K562 (cell line): ENCODE measurements around the gene ZNF502. TPM values are rescaled to one million over a fixed set of nuclear protein-coding genes. Genes with fewer than 3 reads are reported as not detected.

Source experiments
- ARHGAP35 ChIP-seq: fragments of 450-650 bp; IDR thresholded peaks from 2 replicates; pipeline ENCODE4 v1.6.1; 2018; ENCODE audit not compliant: partially characterized antibody
- CEBPG ChIP-seq, 3 experiments: fragments of 200-800 bp in 1 of 3; sonication (Bioruptor generic) in 1 of 3; sonication (generic) in 1 of 3; formaldehyde crosslinking in 1 of 3; IDR thresholded peaks in 2 of 3; conservative IDR thresholded peaks in 1 of 3; 2 replicates each; pipeline versions ENCODE4 v1.6.1 to v1.8.0; 2016 to 2022; ENCODE audit warnings: missing compliant biosample characterization in 2 of 3, missing genetic modification characterization in 2 of 3, mild to moderate bottlenecking in 1 of 3, missing genetic modification reagents in 1 of 3
- CSDE1 ChIP-seq, 2 experiments: fragments of 450-650 bp; IDR thresholded peaks; 2 replicates each; pipeline ENCODE4 v1.6.1; 2016; ENCODE audit warnings: mild to moderate bottlenecking in 1 of 2
- DPF2 ChIP-seq: fragments of 450-650 bp; IDR thresholded peaks from 2 replicates; pipeline ENCODE4 v1.6.1; 2016
- EP400 ChIP-seq: fragments of 450-650 bp; IDR thresholded peaks from 2 replicates; pipeline ENCODE4 v1.6.1; 2017; ENCODE audit warnings: antibody characterized with exemption, mild to moderate bottlenecking, moderate library complexity
- GABPA ChIP-seq: fragments of 200-800 bp; sonication (Bioruptor generic); conservative IDR thresholded peaks from 2 replicates; pipeline ENCODE4 v1.6.1; 2016; ENCODE audit warnings: low read depth, missing genetic modification characterization, missing compliant biosample characterization
- HNRNPL ChIP-seq: fragments of 200-400 bp; formaldehyde crosslinking; IDR thresholded peaks from 2 replicates; pipeline ENCODE4 v1.6.1; 2017; ENCODE audit warnings: low read depth, mild to moderate bottlenecking, low read length
- IRF2 ChIP-seq: sonication (generic); formaldehyde crosslinking; IDR thresholded peaks from 2 replicates; pipeline ENCODE4 v1.8.1; 2022; ENCODE audit warnings: mild to moderate bottlenecking, missing genetic modification reagents
- KLF1 ChIP-seq: fragments of 450-650 bp; IDR thresholded peaks from 2 replicates; pipeline ENCODE4 v1.6.1; 2016; ENCODE audit warnings: missing genetic modification characterization, missing compliant biosample characterization
- KLF6 ChIP-seq: fragments of 250-450 bp; sonication (Bioruptor Pico); IDR thresholded peaks from 2 replicates; pipeline ENCODE4 v1.4.0; 2020; ENCODE audit warnings: mild to moderate bottlenecking, moderate library complexity, borderline replicate concordance
- MYNN ChIP-seq, 2 experiments: sonication (generic); formaldehyde crosslinking in 1 of 2; IDR thresholded peaks; 2 replicates each; pipeline versions ENCODE4 v1.5.0 to v1.6.1; 2016 to 2020; ENCODE audit warnings: antibody characterized with exemption in 1 of 2, missing genetic modification reagents in 1 of 2
- OTX1 ChIP-seq: fragments of 450-650 bp; formaldehyde crosslinking; IDR thresholded peaks from 2 replicates; pipeline ENCODE4 v1.4.0; 2022; ENCODE audit warnings: mild to moderate bottlenecking
- POLR2A ChIP-seq: fragments of 450-650 bp; conservative IDR thresholded peaks from 2 replicates; pipeline ENCODE4 v1.6.1; 2016
- PYGO2 ChIP-seq: fragments of 450-650 bp; IDR thresholded peaks from 2 replicates; pipeline ENCODE4 v1.6.1; 2016; ENCODE audit warnings: mild to moderate bottlenecking, missing genetic modification characterization, moderate library complexity, missing compliant biosample characterization
- RBBP5 ChIP-seq: fragments of 200-600 bp; sonication (generic); IDR thresholded peaks from 2 replicates; pipeline ENCODE4 v1.6.1; 2012; ENCODE audit warnings: borderline replicate concordance, mild to moderate bottlenecking, low read length, control low read depth, inconsistent platforms; ENCODE audit not compliant: insufficient read depth, poor library complexity, severe bottlenecking
- SIRT6 ChIP-seq: IDR thresholded peaks from one replicate; pipeline ENCODE4 v1.6.1; 2012; ENCODE audit warnings: low read depth, mild to moderate bottlenecking, control low read depth, inconsistent platforms, low read length, moderate library complexity
- SMAD4 ChIP-seq: fragments of 250-450 bp; sonication (Bioruptor Pico); conservative IDR thresholded peaks from 2 replicates; pipeline ENCODE4 v1.8.0; 2021; ENCODE audit warnings: inconsistent platforms, mild to moderate bottlenecking, moderate library complexity
- SOX6 ChIP-seq: fragments of 450-650 bp; IDR thresholded peaks from 2 replicates; pipeline ENCODE4 v1.6.1; 2014; ENCODE audit warnings: mild to moderate bottlenecking
- SRF ChIP-seq, 2 experiments: fragments of 250-450, 450-650 bp in 1 of 2; sonication (Bioruptor Pico) in 1 of 2; sonication (generic) in 1 of 2; formaldehyde crosslinking; IDR thresholded peaks; 2 replicates each; pipeline versions ENCODE4 v1.5.0 to v1.5.1; 2020 to 2022; ENCODE audit warnings: mild to moderate bottlenecking in 1 of 2, missing genetic modification reagents in 1 of 2
- SRSF7 ChIP-seq: fragments of 200-400 bp; formaldehyde crosslinking; optimal IDR thresholded peaks from 2 replicates; pipeline ENCODE3; 2017; ENCODE audit warnings: mild to moderate bottlenecking, low read depth, low read length
- ZKSCAN8 ChIP-seq: fragments of 200-800 bp; sonication (Bioruptor generic); IDR thresholded peaks from 2 replicates; pipeline ENCODE4 v1.6.1; 2016; ENCODE audit warnings: missing genetic modification characterization, missing compliant biosample characterization
- ZNF830 ChIP-seq: fragments of 250-450 bp; sonication (Bioruptor Pico); IDR thresholded peaks from 2 replicates; pipeline ENCODE4 v1.5.0; 2021; ENCODE audit warnings: mild to moderate bottlenecking
- polyA plus RNA-seq, 8 experiments: library from polyadenylated mRNA; depleted of rRNA in 4 of 8; stranded (reverse) in 5 of 8; unstranded in 3 of 8; fragments of >200 nt; fragmentation: Nextera tagmentation in 2 of 8; fragmentation: Illumina TruSeq in 1 of 8; extraction: Ambion mirVana in 2 of 8; extraction: Trizol in 1 of 8; gene quantifications; 2 replicates each; pipeline versions ENCODE4 v1.2.1 to v1.2.3, GENCODE V29; 2011 to 2014; ENCODE audit warnings: inconsistent platforms in 1 of 8, missing spikeins in 1 of 8
- total RNA-seq, 7 experiments: library from RNA; depleted of rRNA in 6 of 7; stranded (reverse); fragments of >200 nt in 6 of 7; fragmentation: Illumina TruSeq in 2 of 7; extraction: Trizol in 2 of 7; gene quantifications; 2 replicates each; pipeline versions ENCODE4 v1.2.1 to v1.2.3, GENCODE V29; 2011 to 2021; ENCODE audit warnings: low replicate concordance in 1 of 7
- TF ChIP-seq, protein P1 (sequence below): fragments of 250-450 bp; sonication (Bioruptor Pico); IDR thresholded peaks from 2 replicates; pipeline ENCODE4 v1.8.0; 2021; ENCODE audit warnings: moderate library complexity, mild to moderate bottlenecking, inconsistent platforms
- TF ChIP-seq, protein P2 (sequence below): fragments of 250-450 bp; sonication (Bioruptor Pico); IDR thresholded peaks from 2 replicates; pipeline ENCODE4 v1.5.0; 2021
- TF ChIP-seq, protein P3 (sequence below): fragments of 250-450 bp; sonication (Bioruptor Pico); IDR thresholded peaks from 2 replicates; pipeline ENCODE4 v1.8.0; 2021; ENCODE audit warnings: moderate library complexity, mild to moderate bottlenecking, inconsistent platforms
- TF ChIP-seq, protein P4 (sequence below): sonication (generic); formaldehyde crosslinking; IDR thresholded peaks from 2 replicates; pipeline ENCODE4 v1.9.0; 2022; ENCODE audit warnings: mild to moderate bottlenecking, missing genetic modification reagents

ZNF502 gene
- total and polyA plus RNA-seq, 9 of the 15 experiments (the other 6 are each of a cell fraction or from before 2014, with no cell fraction given): 0.38 to 0.98 (median 0.67) TPM

DNA sequence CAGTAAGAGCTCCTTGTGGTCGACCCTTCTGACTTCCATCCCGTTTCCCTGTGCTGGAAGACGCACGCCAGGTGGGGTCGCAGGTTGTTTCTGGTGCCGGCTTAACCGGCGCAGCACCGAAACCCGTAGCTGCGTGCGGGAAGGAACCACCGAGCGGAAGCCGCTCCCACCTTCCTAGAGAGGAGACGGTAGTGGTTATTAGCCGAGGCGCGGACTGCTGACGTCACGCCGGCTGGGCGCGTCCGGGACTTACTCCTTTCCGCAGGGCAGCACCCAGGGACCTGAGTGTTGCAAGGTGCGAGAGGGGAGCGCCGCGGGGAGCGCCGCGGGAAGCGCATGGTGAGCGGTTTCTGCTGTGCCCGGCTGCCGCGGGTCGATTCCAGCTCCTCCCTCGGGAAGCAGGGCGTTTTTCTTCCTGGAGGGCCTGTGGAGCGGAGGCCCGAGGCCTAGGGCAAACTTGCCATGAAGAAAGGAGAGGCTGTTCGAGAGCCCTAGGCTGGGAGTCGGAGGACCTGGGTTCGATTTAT, 17.0 kb downstream of the ZNF502 start, which contains the start of gene ZNF501 (continued):
- peak; percentile 74 for TF ChIP-seq SOX6
- TF ChIP-seq IRF2 (CRISPR knock-in tag): no peak
- TF ChIP-seq OTX1 (CRISPR knock-in tag): no peak
- peak; percentile 43; the same call in 1 of the 2 replicates for TF ChIP-seq CEBPG (CRISPR knock-in tag; IDR thresholded peaks at IDR 0.05)
- TF ChIP-seq CEBPG (tag; conservative IDR thresholded peaks at IDR 0.05 in 1 of 2, IDR thresholded peaks at IDR 0.05 in 1 of 2): no peak
- TF ChIP-seq SRSF7: no peak
- TF ChIP-seq, protein P1, sequence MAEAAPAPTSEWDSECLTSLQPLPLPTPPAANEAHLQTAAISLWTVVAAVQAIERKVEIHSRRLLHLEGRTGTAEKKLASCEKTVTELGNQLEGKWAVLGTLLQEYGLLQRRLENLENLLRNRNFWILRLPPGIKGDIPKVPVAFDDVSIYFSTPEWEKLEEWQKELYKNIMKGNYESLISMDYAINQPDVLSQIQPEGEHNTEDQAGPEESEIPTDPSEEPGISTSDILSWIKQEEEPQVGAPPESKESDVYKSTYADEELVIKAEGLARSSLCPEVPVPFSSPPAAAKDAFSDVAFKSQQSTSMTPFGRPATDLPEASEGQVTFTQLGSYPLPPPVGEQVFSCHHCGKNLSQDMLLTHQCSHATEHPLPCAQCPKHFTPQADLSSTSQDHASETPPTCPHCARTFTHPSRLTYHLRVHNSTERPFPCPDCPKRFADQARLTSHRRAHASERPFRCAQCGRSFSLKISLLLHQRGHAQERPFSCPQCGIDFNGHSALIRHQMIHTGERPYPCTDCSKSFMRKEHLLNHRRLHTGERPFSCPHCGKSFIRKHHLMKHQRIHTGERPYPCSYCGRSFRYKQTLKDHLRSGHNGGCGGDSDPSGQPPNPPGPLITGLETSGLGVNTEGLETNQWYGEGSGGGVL (CRISPR knock-in tag): no peak
- TF ChIP-seq, protein P2, sequence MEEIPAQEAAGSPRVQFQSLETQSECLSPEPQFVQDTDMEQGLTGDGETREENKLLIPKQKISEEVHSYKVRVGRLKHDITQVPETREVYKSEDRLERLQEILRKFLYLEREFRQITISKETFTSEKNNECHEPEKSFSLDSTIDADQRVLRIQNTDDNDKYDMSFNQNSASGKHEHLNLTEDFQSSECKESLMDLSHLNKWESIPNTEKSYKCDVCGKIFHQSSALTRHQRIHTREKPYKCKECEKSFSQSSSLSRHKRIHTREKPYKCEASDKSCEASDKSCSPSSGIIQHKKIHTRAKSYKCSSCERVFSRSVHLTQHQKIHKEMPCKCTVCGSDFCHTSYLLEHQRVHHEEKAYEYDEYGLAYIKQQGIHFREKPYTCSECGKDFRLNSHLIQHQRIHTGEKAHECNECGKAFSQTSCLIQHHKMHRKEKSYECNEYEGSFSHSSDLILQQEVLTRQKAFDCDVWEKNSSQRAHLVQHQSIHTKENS (CRISPR knock-in tag): no peak
- 0 out of 4 replicates have a peak, but pooled peaks of 1 of the 2 experiments have one; percentile 37 for TF ChIP-seq SRF (CRISPR knock-in tag; IDR thresholded peaks at IDR 0.05)
- peak; percentile 89 for TF ChIP-seq POLR2A
- TF ChIP-seq ZNF830 (CRISPR knock-in tag): no peak
- no peak for TF ChIP-seq MYNN (IDR thresholded peaks at IDR 0.05)
- no peak for TF ChIP-seq MYNN (CRISPR knock-in tag; IDR thresholded peaks at IDR 0.05)
- no peak for TF ChIP-seq ZKSCAN8 (CRISPR knock-in tag)
- peak; percentile 84 for TF ChIP-seq SMAD4 (CRISPR knock-in tag)
- TF ChIP-seq GABPA (tag): peak; percentile 88
- TF ChIP-seq, protein P3, sequence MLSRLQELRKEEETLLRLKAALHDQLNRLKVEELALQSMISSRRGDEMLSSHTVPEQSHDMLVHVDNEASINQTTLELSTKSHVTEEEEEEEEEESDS (CRISPR knock-in tag): no peak
- no peak for TF ChIP-seq KLF6 (CRISPR knock-in tag)
- TF ChIP-seq ARHGAP35: no peak
- no peak for TF ChIP-seq KLF1 (tag)
- TF ChIP-seq SIRT6: no peak
- peak; percentile 85 for TF ChIP-seq EP400
- peak; percentile 60 for TF ChIP-seq RBBP5
- TF ChIP-seq HNRNPL: no peak
- TF ChIP-seq PYGO2 (tag): no peak
- TF ChIP-seq, protein P4, sequence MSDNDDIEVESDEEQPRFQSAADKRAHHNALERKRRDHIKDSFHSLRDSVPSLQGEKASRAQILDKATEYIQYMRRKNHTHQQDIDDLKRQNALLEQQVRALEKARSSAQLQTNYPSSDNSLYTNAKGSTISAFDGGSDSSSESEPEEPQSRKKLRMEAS (CRISPR knock-in tag): peak; percentile 64
- peak; percentile 41; the same call in 1 of the 2 replicates for TF ChIP-seq DPF2
- TF ChIP-seq CSDE1 (IDR thresholded peaks at IDR 0.05): peak in 1 of 2 experiments; percentile 68; a peak in 2 of 4 replicates
